Retinal pigment epithelial cell (primary cell): Measurements from ENCODE around the gene RDM1.
A peak's percentile ranks its signal among the peaks of the same experiment; 100 is the strongest.

Experiments used
- DNase-seq: peaks from one replicate; pipeline ENCODE4 v3.0.0-alpha.2; 2010; ENCODE audit warnings: low read depth
- H3K4me3 ChIP-seq: 2 replicates; pipeline ENCODE4 v1.5.1; 2011; ENCODE audit warnings: mild to moderate bottlenecking, low read length, control low read depth, moderate library complexity
- TF ChIP-seq, protein P1 (sequence below): conservative IDR thresholded peaks from 2 replicates; pipeline ENCODE4 v1.5.1; 2011; ENCODE audit warnings: low read depth, low read length, control low read depth, inconsistent platforms

The RDM1 gene, protein sequence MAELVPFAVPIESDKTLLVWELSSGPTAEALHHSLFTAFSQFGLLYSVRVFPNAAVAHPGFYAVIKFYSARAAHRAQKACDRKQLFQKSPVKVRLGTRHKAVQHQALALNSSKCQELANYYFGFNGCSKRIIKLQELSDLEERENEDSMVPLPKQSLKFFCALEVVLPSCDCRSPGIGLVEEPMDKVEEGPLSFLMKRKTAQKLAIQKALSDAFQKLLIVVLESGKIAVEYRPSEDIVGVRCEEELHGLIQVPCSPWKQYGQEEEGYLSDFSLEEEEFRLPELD

DNA sequence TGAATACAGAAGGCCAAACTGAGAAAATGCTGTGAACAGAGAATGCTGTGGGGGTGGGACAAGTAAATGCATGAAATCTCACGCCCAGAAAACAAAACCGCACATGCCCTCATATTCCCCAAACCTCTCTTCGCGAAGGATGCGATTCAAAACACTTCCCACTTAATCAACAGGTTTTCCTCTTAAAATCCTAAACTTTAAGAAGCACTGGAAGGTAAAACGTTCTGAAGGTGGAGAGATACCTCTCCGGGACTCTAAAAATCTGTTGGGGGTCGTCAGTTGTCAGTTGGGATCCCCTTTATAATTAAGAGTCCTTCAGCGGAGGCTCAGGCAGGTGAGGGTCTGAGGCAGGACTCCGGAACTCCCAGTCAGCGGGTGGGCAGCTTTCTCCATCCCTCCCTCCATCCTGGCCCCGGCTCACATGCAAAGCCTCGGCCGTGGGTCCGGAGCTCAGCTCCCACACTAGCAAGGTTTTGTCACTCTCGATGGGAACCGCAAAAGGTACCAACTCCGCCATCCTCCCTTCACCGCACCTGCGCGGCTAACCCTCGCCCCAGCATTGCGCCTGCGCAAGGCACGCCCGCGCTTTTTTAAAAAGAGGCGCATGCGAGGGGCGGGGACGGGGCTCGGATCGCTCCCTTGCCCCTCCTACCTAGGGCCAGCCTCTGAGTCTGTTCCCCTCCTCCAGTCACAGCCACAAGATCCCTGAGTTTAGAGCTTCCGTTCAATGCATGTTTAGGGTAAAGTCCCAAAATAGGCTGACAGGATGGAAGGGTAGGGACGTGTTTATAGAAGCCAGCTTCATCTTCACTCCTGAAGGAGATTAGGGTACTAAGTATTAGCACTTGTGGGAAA is at the start of gene RDM1:
Gene RDM1 (minus strand): TSS at position 563 of the 855 bp plus-strand sequence. CDS start 46 bp downstream, at position 517.
- H3K4me3 ChIP-seq, result peak within 1 kb of the TSS; percentile 77
- TF ChIP-seq, protein P1, sequence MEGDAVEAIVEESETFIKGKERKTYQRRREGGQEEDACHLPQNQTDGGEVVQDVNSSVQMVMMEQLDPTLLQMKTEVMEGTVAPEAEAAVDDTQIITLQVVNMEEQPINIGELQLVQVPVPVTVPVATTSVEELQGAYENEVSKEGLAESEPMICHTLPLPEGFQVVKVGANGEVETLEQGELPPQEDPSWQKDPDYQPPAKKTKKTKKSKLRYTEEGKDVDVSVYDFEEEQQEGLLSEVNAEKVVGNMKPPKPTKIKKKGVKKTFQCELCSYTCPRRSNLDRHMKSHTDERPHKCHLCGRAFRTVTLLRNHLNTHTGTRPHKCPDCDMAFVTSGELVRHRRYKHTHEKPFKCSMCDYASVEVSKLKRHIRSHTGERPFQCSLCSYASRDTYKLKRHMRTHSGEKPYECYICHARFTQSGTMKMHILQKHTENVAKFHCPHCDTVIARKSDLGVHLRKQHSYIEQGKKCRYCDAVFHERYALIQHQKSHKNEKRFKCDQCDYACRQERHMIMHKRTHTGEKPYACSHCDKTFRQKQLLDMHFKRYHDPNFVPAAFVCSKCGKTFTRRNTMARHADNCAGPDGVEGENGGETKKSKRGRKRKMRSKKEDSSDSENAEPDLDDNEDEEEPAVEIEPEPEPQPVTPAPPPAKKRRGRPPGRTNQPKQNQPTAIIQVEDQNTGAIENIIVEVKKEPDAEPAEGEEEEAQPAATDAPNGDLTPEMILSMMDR, result no peak
- DNase-seq, result no peak

GRCh38 chr17:35978346-35978745 is 47.8 kb upstream of the RDM1 start:
- H3K4me3 ChIP-seq, result no peak overlapping the region
- TF ChIP-seq, protein P1, result no peak
- no peak for DNase-seq

DNA sequence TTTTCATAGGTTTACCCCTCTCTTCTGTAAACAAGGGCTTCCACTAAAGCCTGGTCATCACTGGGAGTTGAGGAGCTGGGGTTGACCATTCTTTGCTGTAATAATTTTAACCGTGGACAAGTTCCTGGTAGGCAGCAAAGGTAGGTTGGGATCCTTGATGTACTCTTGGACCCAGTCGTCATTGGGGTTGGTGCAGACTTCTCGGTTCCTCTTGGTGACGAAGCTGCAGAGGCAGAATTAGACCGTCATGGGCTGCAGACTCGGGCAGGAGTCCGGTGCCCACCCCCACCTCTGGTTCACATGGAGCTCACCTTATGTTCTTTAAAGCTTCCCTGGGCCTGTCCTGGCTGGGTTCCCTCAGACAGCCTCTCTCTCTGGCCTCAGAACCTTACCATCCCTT is 46.9 kb upstream of the RDM1 start:
- H3K4me3 ChIP-seq, result no peak overlapping the region
- no peak for DNase-seq
- TF ChIP-seq, protein P1, result no peak

DNA sequence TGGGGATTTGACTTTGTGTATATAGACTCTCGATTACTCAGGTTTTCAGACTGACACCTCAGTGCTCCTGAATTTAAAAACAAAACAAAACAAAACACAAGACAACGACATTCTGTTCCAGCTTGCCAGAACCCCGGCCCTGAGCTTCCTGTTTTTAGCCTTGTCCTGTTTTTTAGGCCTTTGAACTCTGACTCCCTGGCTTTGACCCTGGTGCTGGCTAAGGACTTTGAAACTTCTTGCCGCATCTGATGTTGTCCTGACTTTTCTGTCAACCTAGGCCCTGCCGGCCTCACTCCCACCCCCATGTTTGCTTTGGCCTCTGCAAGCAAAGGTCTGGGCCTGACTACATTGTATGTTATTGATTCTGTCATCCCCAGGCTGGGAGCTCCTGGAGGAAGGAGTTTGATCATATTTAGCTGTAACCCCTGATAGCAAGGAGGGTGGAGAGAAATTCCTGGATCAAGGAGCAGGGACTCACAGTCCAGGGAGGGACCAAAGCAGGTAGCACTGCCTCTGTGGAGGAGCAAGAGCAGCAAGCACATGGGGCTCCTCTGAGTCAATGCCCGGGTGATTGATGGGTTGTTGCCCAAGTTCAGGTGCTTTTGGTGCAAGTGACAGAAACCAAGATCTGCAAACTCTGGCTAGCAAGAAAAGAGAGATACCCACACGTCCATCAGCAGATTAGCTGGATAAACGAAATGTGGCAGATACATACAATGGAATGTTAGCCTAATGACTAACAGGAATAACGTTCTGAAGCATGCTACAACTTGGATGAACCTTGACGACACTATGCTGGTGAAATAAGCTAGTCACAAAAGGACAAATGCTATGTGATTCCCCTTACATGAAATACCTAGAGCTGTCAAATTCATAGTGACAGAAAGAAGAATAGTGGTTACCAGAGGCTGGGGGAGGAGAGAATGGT is 43.0 kb upstream of the RDM1 start:
- no peak for DNase-seq
- TF ChIP-seq, protein P1, result no peak
- no peak overlapping the region for H3K4me3 ChIP-seq

GRCh38 chr17:35972945-35973332 is 42.4 kb upstream of the RDM1 start:
- DNase-seq, result no peak
- TF ChIP-seq, protein P1, result no peak
- H3K4me3 ChIP-seq, result no peak overlapping the region

DNA sequence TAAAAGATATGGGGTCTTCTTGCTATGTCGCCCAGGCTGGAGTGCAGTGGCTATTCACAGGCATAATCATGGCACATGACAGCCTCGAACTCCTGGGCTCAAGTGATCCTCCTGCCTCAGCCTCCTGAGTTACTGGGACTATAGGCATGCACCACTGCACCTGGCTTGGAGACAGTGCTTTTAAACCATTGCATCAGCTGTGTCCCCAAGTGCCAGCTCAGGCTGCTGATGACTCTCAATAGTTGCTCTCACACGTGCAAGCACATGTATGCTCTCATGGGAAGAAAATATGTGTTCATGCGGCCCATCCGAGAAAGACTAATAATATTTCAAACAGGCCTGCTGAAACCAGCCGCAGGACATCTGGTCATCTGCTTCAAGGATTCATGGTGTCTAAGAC is 42.0 kb upstream of the RDM1 start:
- H3K4me3 ChIP-seq, result no peak overlapping the region
- DNase-seq, result no peak
- TF ChIP-seq, protein P1, result no peak
